ENCODE data around the gene ASPRV1. TPM values are rescaled to one million over a fixed set of nuclear protein-coding genes. Genes with fewer than 3 reads are reported as not detected.
"Not testable (repeated sequence)": the region's sequence is repeated elsewhere in the genome, so short reads cannot be mapped to it uniquely, and the experiment has no call there.

The ASPRV1 gene
- total RNA-seq, 1 experiment from 2014 or later = 1.3 TPM

GRCh38 chr2:69965756-69966445 is 4.5 kb upstream of the ASPRV1 start:
- DNase-seq (ENCODE audit: low spot score) = no peak
- in situ Hi-C loops (cut with HindIII; ENCODE audit: low sequenced_read_pairs) = no loop called here

DNA sequence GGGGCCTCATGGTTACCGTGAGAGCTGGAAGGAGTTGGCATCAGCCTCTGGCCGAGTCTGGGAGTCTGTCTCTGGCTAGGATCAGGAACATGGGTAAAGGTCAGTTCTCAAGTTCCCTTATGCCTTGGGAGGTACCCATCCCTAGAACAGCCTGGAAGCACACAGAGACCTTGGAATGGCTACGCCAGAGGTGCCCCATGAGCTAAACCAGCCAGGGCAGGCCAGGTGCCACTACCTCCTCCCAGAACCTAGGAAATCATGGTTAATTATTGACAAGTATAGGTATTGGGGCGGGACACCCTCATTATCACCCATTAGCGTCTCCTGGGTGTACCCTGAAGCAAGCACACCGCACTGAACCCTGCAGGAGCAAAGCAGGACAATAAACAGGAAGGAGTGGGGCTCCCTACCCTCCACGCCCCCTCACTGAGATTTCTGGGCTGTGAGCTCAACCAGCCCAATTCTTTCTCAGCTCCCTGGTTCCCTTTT is 3.0 kb upstream of the ASPRV1 start:
- no peak for DNase-seq (ENCODE audit: low spot score)
- in situ Hi-C loops (cut with HindIII; ENCODE audit: low sequenced_read_pairs) = no loop called here

DNA sequence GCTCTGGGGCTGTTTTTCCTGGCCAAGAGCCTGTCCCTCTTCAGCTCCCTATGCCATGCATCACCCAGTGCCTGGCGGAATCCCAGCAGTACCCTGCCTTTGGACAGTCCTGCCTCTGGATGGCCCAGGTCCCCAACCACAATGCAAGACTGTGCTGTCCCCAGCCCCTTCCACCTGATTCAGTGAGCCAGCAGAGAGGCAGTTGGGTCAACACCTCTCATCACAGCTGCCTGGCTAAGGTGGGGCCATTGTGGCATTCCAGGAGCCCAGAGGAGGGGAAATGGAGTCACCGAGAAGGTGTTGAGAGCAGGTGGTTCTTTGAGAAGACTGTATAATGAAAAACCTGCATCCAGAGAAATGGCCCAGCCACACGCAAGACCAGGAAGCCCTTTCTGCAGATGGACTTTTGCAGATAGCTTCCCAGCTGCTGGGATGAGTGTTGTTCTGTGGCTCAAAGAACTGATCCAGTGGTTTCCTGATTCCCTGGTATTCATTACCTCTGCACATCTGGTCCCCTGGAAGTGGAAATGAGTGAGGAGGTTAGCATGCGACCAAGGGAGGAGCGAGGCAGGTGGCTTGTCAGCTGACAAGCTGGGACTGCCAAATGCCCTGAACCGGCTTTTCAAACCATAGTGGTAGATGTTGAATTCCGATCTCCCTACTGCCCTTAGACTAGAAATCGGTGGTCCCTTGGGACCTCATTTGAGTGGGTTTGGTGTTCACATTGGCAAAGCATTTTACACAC is 1.7 kb upstream of the ASPRV1 start:
- no peak for DNase-seq (ENCODE audit: low spot score)
- in situ Hi-C loops (cut with HindIII; ENCODE audit: low sequenced_read_pairs) = no loop called here

GRCh38 chr2:69960821-69961220 is 610 bp downstream of the ASPRV1 start:
- in situ Hi-C loops (cut with HindIII; ENCODE audit: low sequenced_read_pairs) = no loop called here
- DNase-seq (ENCODE audit: low spot score) = no peak

DNA sequence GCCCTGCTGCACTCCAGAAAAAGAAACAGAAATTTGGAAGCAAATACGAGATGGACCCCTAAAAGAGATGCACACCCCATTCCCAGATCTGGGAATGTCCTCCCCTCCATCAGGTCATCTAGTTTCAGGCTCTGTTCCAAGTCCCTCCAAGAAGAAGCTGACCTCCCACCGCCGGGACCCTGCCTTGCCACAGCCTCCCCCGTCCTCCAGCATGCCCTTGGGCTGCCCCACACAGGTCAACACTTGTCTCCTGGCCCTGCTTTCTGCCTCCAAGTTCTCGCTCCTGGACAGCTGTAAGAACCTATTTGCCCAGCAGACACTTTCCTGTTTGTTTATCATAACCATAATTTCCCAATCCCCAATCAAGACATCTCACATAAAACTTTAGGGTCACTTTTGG is 2.0 kb downstream of the ASPRV1 start:
- in situ Hi-C loops (cut with HindIII; ENCODE audit: low sequenced_read_pairs) = no loop called here
- DNase-seq (ENCODE audit: low spot score) = no peak

- in situ Hi-C loops (cut with HindIII; ENCODE audit: low sequenced_read_pairs) = no loop called here
- DNase-seq (ENCODE audit: low spot score) = no peak
Observed at GRCh38 chr2:69958480-69958879, 3.0 kb downstream of the ASPRV1 start.

- in situ Hi-C loops (cut with HindIII; ENCODE audit: low sequenced_read_pairs) = no loop called here
- no peak for DNase-seq (ENCODE audit: low spot score)
Observed at GRCh38 chr2:69957965-69958364, 3.5 kb downstream of the ASPRV1 start.

GRCh38 chr2:69956475-69956979 is 4.9 kb downstream of the ASPRV1 start:
- no peak for DNase-seq (ENCODE audit: low spot score)
- in situ Hi-C loops (cut with HindIII; ENCODE audit: low sequenced_read_pairs) = no loop called here

- no peak for DNase-seq (ENCODE audit: low spot score)
- in situ Hi-C loops (cut with HindIII; ENCODE audit: low sequenced_read_pairs) = no loop called here
Observed at GRCh38 chr2:69955029-69955428, 6.4 kb downstream of the ASPRV1 start.

GRCh38 chr2:69954084-69954483 is 7.3 kb downstream of the ASPRV1 start:
- in situ Hi-C loops (cut with HindIII; ENCODE audit: low sequenced_read_pairs) = no loop called here
- DNase-seq (ENCODE audit: low spot score) = no peak

GRCh38 chr2:69952336-69953115 is 8.9 kb downstream of the ASPRV1 start:
- in situ Hi-C loops (cut with HindIII; ENCODE audit: low sequenced_read_pairs) = no loop called here
- DNase-seq (ENCODE audit: low spot score) = no peak

- DNase-seq (ENCODE audit: low spot score); in situ Hi-C loops (cut with HindIII; ENCODE audit: low sequenced_read_pairs): not testable (repeated sequence)
Observed at GRCh38 chr2:69950671-69951070, 10.8 kb downstream of the ASPRV1 start.

DNA sequence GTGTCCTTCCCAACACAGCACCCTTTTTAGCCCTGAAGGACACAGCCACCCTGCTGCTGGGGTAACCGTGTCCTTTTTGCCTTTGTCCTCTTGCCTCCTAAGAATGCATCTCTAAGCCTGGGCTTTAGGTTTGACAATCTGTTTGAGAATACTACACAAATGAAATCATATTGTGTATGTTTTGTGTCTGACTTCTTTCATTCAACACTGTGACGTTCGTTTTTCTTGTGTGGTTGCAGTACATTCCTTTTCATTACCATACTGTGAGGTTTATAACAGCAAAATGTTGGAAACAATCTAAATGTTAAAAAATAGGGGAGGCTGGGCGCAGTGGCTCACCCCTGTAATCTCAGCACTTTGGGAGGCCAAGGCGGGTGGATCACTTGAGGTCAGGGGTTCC is 11.2 kb downstream of the ASPRV1 start:
- no peak for DNase-seq (ENCODE audit: low spot score)
- in situ Hi-C loops (cut with HindIII; ENCODE audit: low sequenced_read_pairs) = no loop called here

GRCh38 chr2:69948963-69949645 is 12.3 kb downstream of the ASPRV1 start:
- in situ Hi-C loops (cut with HindIII; ENCODE audit: low sequenced_read_pairs) = no loop called here
- DNase-seq (ENCODE audit: low spot score) = peak; percentile 24

GRCh38 chr2:69948032-69948962 is 13.1 kb downstream of the ASPRV1 start:
- DNase-seq (ENCODE audit: low spot score) = peak; percentile 86
- in situ Hi-C loops (cut with HindIII; ENCODE audit: low sequenced_read_pairs) = no loop called here

GRCh38 chr2:69947325-69947931 is 14.0 kb downstream of the ASPRV1 start:
- DNase-seq (ENCODE audit: low spot score) = no peak
- in situ Hi-C loops (cut with HindIII; ENCODE audit: low sequenced_read_pairs) = no loop called here

DNA sequence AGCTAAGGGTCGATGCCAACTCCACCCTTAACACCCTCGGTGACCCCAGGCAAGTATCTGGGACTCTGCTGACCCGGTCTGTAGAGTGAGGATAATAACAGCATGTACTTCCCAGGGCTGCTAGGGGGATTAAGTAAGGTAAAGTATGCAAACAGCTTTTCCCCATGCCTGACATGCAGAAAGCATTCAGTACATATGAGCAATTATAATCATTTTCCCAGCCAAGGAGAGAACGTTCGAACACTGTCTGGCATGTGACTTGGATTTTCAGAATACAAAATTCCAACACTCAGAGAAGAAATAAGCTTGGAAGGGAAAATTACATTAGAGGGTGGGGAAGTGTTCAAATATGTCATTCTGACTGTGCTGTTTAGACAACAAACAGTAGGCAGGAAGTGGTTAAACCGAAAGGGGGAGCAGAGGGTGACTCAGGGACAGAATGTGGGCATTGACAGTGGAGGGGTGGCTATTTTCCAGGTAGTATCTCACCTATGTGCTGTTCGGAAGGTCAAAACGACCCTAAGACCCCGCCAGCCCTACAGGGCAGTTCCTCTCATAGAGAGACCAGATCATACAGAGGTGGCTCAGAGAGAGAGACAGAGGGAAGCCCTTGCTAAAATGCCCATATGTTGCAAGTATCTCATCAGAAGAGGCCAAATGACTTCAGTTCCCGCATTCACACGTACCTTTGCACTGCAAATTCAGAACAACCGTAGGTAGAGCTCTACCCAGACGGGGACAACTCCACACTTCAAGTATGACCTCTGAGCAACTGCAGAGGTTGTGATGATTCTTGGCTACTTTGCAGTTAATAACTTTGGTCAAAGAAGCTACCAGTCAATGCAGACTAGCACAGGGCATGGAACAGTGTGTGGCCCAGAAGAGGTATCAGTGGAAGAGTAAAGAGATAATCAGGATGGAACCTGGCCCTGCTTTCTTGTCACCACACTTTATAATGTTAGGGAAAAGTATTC is 14.8 kb downstream of the ASPRV1 start:
- in situ Hi-C loops (cut with HindIII; ENCODE audit: low sequenced_read_pairs) = no loop called here
- DNase-seq (ENCODE audit: low spot score) = no peak

Data from G401 (cell line).